GM12891 (cell line): Measurements from ENCODE around the gene SMARCD2.
"Not testable (repeated sequence)": the region's sequence is repeated elsewhere in the genome, so short reads cannot be mapped to it uniquely, and the experiment has no call there.

ENCODE experiments used
- PAX5 ChIP-seq: IDR thresholded peaks from 2 replicates; pipeline ENCODE4 v1.6.1; 2011; ENCODE audit warnings: low read length, moderate library complexity, mild to moderate bottlenecking; ENCODE audit not compliant: insufficient read depth, severe bottlenecking
- POLR2A ChIP-seq: IDR thresholded peaks from 2 replicates; pipeline ENCODE4 v1.6.1; 2011; ENCODE audit warnings: low read depth, low read length, control low read depth
- POLR2AphosphoS5 ChIP-seq: IDR thresholded peaks from 2 replicates; pipeline ENCODE4 v1.6.1; 2011; ENCODE audit warnings: low read depth, low read length, control low read depth
- POU2F2 ChIP-seq: IDR thresholded peaks from 2 replicates; pipeline ENCODE4 v1.6.1; 2011; ENCODE audit warnings: low read depth, mild to moderate bottlenecking, control low read depth, low read length, moderate library complexity
- SPI1 ChIP-seq: IDR thresholded peaks from 2 replicates; pipeline ENCODE4 v1.6.1; 2011; ENCODE audit warnings: low read depth, low read length, control low read depth
- TAF1 ChIP-seq: IDR thresholded peaks from 2 replicates; pipeline ENCODE4 v1.6.1; 2011; ENCODE audit warnings: low read depth, low read length, control low read depth

- not testable (repeated sequence) for TF ChIP-seq PAX5, POLR2A, TAF1, POLR2AphosphoS5, SPI1, POU2F2
Observed at GRCh38 chr17:63882626-63883126, 40.2 kb upstream of the SMARCD2 start.
